Activated CD8-positive, alpha-beta T cell treated with anti-CD3 and anti-CD28 coated beads for 36 hours (primary cell): Measurements from ENCODE around the gene DGKZ. TPM values are rescaled to one million over a fixed set of nuclear protein-coding genes. Genes with fewer than 3 reads are reported as not detected.

Experiments used
- ATAC-seq: fragments of 200-7000 bp; cut with Tn5 transposase; one replicate; pipeline ENCODE4 v1.10.0; 2021; ENCODE audit warnings: mild to moderate bottlenecking, moderate library complexity
- CTCF ChIA-PET: fragments of 350-600 bp; sonication (Branson Sonifier 250); formaldehyde crosslinking; loops from one replicate; lab custom pipeline; 2021; ENCODE audit warnings: antibody characterized with exemption; lab: Charles Lee
- POLR2A ChIA-PET: fragments of 350-600 bp; sonication (Branson Sonifier 250); formaldehyde crosslinking; loops from one replicate; lab custom pipeline; 2021; ENCODE audit warnings: antibody characterized with exemption; lab: Charles Lee
- DNase-seq: peaks from one replicate; pipeline ENCODE4 v3.0.0-alpha.2; 2020
- H3K27ac Mint-ChIP-seq: one replicate; pipeline ENCODE4 v1.8.0; 2021; ENCODE audit warnings: mild to moderate bottlenecking, mixed read lengths
- H3K27me3 Mint-ChIP-seq: one replicate; pipeline ENCODE4 v1.8.0; 2021; ENCODE audit warnings: mixed read lengths
- H3K36me3 Mint-ChIP-seq: one replicate; pipeline ENCODE4 v1.8.0; 2021; ENCODE audit warnings: low read depth, mixed read lengths
- H3K4me1 Mint-ChIP-seq: one replicate; pipeline ENCODE4 v1.8.0; 2021; ENCODE audit warnings: low read depth, mixed read lengths
- H3K4me3 Mint-ChIP-seq: one replicate; pipeline ENCODE4 v1.8.0; 2021; ENCODE audit warnings: mild to moderate bottlenecking, moderate library complexity, mixed read lengths
- H3K9me3 Mint-ChIP-seq: one replicate; pipeline ENCODE4 v1.8.0; 2021; ENCODE audit warnings: mixed read lengths
- intact Hi-C: fragments of 100-400 bp; cut with micrococcal nuclease; formaldehyde crosslinking; loops from one replicate; pipeline ENCODE4 v1.10.0; 2022
- total RNA-seq, 2 experiments: library from RNA; stranded (reverse); gene quantifications; one replicate each; pipeline ENCODE4 v1.2.3, GENCODE V29; 2021
- TF ChIP-seq, protein P1 (sequence below): fragments of 200-600 bp; IDR thresholded peaks from one replicate; pipeline ENCODE4 v1.8.0; 2022; ENCODE audit warnings: antibody characterized with exemption, mild to moderate bottlenecking

DGKZ gene
- total RNA-seq, 2 experiments from 2014 or later, result 94.4 to 94.9 TPM

DNA sequence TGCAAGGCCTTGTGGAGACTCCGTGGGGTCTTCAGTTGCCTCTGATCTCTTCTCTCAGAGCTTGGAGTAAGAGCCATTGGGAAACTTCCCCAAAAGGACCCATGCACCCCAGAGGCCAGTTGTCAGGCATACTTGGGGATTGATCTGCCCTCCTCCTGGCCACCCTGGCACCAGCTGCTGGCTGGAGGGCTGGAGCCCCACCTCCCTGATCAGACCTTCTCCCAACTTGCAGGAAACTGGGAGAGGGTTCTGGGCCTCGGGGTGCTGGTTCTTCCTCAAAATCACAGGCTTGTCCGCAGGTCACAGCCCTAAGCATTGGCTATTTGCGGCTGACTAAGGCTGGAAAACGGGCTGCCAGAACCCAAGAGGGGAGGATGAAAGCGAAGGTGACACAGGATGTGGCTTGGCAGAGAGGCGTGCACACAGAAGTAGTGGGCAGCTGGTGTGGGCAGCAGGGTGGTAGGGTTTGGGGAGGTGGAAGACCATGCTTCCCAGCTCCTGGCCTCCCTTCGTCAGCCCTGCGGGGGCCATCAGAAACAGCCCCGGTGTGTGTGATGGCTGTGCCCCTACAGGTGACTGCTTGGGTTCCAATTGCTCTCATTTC is 1.3 kb upstream of the DGKZ start:
- no peaks in the 10 kb centered on the region for H3K9me3 Mint-ChIP-seq
- peaks cover 68% of the 10 kb centered on the region for H3K4me1 Mint-ChIP-seq
- DNase-seq, result peak; percentile 66
- POLR2A ChIA-PET, result interaction anchor here (0.7 to 0.8 kb wide), 2 partner anchors 106 to 273 kb away, joined by 3 read pairs; no protein-coding TSS in a partner anchor
- intact Hi-C loops, result no loop called here
- no peak for ATAC-seq
- no peaks in the 10 kb centered on the region for H3K27me3 Mint-ChIP-seq
- peaks cover 7% of the 10 kb centered on the region for H3K36me3 Mint-ChIP-seq
- peak overlapping the region; percentile 59 for H3K27ac Mint-ChIP-seq
- peak overlapping the region; percentile 71 for H3K4me3 Mint-ChIP-seq
- CTCF ChIA-PET, result interaction anchor here (1.5 to 20.2 kb wide), 5 partner anchors 9 to 107 kb away, joined by 3 to 480 read pairs (median 25); no protein-coding TSS in a partner anchor
- TF ChIP-seq, protein P1, sequence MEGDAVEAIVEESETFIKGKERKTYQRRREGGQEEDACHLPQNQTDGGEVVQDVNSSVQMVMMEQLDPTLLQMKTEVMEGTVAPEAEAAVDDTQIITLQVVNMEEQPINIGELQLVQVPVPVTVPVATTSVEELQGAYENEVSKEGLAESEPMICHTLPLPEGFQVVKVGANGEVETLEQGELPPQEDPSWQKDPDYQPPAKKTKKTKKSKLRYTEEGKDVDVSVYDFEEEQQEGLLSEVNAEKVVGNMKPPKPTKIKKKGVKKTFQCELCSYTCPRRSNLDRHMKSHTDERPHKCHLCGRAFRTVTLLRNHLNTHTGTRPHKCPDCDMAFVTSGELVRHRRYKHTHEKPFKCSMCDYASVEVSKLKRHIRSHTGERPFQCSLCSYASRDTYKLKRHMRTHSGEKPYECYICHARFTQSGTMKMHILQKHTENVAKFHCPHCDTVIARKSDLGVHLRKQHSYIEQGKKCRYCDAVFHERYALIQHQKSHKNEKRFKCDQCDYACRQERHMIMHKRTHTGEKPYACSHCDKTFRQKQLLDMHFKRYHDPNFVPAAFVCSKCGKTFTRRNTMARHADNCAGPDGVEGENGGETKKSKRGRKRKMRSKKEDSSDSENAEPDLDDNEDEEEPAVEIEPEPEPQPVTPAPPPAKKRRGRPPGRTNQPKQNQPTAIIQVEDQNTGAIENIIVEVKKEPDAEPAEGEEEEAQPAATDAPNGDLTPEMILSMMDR, result no peak

DNA sequence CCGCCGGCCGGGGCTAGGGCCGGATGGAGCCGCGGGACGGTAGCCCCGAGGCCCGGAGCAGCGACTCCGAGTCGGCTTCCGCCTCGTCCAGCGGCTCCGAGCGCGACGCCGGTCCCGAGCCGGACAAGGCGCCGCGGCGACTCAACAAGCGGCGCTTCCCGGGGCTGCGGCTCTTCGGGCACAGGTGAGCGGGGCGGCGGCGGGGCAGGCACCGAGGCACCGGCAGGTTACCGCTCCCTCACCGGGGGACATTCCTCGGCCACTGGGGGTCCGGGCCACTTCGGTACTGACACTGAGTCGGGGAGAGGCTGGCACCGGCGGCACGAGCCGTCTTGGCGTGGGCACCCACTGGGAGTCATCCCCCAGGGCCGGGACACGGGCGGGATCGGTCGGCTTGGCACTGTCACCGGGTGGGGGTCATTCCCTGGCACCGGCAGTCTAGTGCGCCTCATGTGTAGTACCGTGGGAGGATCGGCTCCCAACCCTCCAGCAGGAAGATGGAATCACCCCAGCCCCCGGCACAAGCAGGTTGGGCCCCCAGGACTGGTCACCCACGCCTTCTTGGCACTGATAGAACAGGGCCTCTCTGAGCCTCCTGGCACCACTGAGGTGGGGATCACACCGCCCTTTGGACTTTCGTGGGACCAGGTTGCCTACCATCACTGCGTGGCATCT is 511 bp downstream of the DGKZ start:
- peak; percentile 39 for DNase-seq

DNA sequence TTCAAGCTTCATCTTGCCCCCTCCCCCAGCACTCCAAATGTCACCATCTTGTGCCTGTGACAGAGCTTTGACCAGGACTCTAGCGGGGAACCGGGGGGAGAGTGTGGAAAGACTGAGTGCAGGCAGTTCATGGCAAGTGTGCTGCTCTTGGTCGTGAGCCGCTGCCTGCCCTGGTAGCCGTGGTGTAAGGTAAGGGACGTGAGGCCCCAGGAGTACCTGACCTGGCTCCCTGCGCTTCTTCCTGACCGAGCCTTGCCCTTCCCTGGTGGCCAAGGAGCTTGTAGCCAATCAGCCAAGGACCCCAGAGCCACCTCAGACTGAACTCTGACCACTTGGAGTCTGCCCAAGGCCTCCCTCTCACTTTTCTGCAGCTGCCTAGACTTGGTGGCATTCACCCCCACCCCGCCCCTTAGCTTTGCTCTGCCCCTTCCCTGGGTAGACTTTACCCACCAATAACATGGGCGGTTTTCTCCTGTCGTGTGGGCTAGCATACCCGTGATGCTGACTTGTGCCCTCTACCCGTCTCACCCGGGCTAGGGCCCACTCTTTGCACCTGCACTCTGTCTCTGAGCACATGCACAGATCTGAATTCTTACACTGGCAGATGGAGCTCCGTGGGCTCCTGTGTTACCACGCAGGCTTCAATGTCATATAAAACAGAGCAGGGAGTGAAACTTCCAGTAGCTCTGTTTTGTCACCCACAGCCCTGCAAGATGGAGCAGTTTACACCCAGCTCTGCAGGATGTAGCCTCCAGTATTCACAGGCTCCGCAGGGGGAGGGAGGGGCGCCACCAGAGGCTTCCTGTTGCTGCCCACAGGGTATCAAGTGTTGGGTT is 1.5 kb downstream of the DGKZ start:
- DNase-seq (peak; percentile 79), ATAC-seq (peak; percentile 15)
- Mint-ChIP-seq H3K36me3 (peaks cover 9% of the 10 kb centered on the region), H3K4me1 (peaks cover 74% of the 10 kb centered on the region), H3K4me3 (peak overlapping the region; percentile 89), H3K27me3 (no peaks in the 10 kb centered on the region), H3K27ac (peak overlapping the region; percentile 94), H3K9me3 (no peaks in the 10 kb centered on the region)
- ChIA-PET CTCF (interaction anchor here (0.7 to 20.2 kb wide), 9 partner anchors 16 to 269 kb away, joined by 3 to 480 read pairs (median 6); no protein-coding TSS in a partner anchor), POLR2A (interaction anchor here (0.6 to 8.2 kb wide), 8 partner anchors 8 to 43 kb away, joined by 3 to 135 read pairs (median 6); partner anchors contain the start of gene CHRM4)
- TF ChIP-seq, protein P1, result no peak
- intact Hi-C loops, result no loop called here

More for the DNA sequence above, 511 bp downstream of the DGKZ start:
- H3K27me3 Mint-ChIP-seq, result no peaks in the 10 kb centered on the region
- intact Hi-C loops, result no loop called here
- H3K36me3 Mint-ChIP-seq, result peaks cover 8% of the 10 kb centered on the region
- peak overlapping the region; percentile 89 for H3K4me3 Mint-ChIP-seq
- peak overlapping the region; percentile 94 for H3K27ac Mint-ChIP-seq
- ChIA-PET POLR2A (interaction anchor here (0.9 to 8.2 kb wide), 5 partner anchors 9 to 37 kb away, joined by 3 to 135 read pairs (median 9); no protein-coding TSS in a partner anchor), CTCF (interaction anchor here (0.7 to 20.2 kb wide), 10 partner anchors 9 to 270 kb away, joined by 3 to 480 read pairs (median 4); no protein-coding TSS in a partner anchor)
- TF ChIP-seq, protein P1, result no peak
- no peaks in the 10 kb centered on the region for H3K9me3 Mint-ChIP-seq
- no peak for ATAC-seq
- peaks cover 70% of the 10 kb centered on the region for H3K4me1 Mint-ChIP-seq

DNA sequence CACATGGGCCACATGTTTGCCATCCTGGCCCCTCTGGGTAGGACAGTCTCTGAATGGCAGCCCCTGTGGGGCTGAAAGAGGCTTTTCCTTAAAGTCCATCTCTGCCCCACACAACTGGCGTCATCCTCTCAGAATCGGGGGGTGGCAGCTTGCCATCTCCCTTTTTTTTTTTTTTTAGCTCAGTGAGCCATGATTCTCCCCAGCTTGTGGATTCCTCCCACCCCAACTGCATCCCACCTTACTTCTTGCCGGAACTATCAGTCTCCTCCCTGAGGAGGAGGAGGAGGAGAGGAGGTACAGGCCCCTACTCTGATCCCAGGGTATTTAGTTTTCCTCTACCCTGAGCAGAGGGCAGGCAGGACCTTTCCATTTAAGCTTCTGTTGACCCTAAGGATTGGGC is 3.4 kb downstream of the DGKZ start:
- intact Hi-C loops, result no loop called here
- no peak for DNase-seq
- Mint-ChIP-seq H3K9me3 (no peaks in the 10 kb centered on the region), H3K27ac (peak overlapping the region; percentile 89), H3K4me1 (peaks cover 77% of the 10 kb centered on the region), H3K36me3 (peaks cover 12% of the 10 kb centered on the region), H3K4me3 (no peak overlapping the region), H3K27me3 (no peaks in the 10 kb centered on the region)
- no peak for ATAC-seq
- TF ChIP-seq, protein P1, result no peak
- CTCF ChIA-PET, result interaction anchor here (3.5 to 20.2 kb wide), 5 partner anchors 14 to 111 kb away, joined by 22 to 480 read pairs (median 34); no protein-coding TSS in a partner anchor
- POLR2A ChIA-PET, result interaction anchor here (0.8 to 8.2 kb wide), 4 partner anchors 14 to 41 kb away, joined by 3 to 135 read pairs (median 4); partner anchors contain the start of gene CHRM4
